ENCODE data around the gene LAMA1.

LAMA1 gene

DNA sequence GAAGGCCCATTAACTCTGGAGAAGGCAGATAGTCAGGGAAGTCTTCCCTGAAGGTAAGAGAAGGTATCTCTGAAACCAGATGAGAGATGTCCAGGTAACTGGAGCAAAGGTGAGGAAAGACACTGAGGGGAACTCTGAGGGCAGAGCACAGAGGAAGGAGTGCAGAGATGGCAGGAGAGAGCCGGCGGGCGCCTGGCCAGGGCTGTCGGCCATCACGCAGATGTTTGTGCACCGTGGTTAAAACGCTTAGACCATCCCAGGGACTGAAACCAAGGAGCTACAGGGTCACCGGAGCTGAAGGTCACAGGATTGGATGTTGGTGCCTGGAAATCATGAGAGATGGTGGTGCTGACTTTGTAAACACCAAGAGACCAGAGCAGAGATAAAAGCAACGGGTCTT is 55.4 kb downstream of the LAMA1 start:
- H3K36me3 ChIP-seq (ENCODE audit: insufficient read depth, low read length): no peaks in the 10 kb centered on the region
- no peaks in the 10 kb centered on the region for H3K27me3 ChIP-seq (ENCODE audit: insufficient read depth, low read length)
- H3K4me1 ChIP-seq (ENCODE audit: insufficient read depth, low read length): peaks cover 8% of the 10 kb centered on the region
- no peaks in the 10 kb centered on the region for H3K9me3 ChIP-seq (ENCODE audit: low read length)
- no peak overlapping the region for H2AFZ ChIP-seq (ENCODE audit: low read depth, low read length)
- no peak overlapping the region for H3K4me3 ChIP-seq (ENCODE audit: low read length)

DNA sequence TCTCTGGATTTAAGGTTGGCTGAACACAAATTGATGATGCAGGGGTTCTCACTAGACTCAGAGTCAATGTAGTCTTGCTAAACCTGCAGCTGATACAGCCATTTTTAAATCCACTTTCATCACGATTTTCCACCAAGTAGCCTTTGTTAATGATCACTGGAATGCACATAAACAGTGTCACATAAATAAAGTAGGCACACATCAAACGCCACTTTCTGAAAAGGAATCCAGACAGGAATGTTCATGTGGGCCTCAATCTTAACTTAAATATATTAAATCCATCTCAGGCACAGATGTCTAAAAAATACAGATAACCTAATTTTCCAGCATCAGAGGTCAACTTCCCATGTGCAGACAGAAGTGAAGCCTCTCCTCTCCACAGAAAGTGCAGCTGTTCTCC is 58.3 kb downstream of the LAMA1 start:
- Histone ChIP-seq H3K4me1 (ENCODE audit: insufficient read depth, low read length) (peaks cover 5% of the 10 kb centered on the region), H3K4me3 (ENCODE audit: low read length) (no peak overlapping the region), H3K36me3 (ENCODE audit: insufficient read depth, low read length) (no peaks in the 10 kb centered on the region), H2AFZ (ENCODE audit: low read depth, low read length) (no peak overlapping the region), H3K9me3 (ENCODE audit: low read length) (no peaks in the 10 kb centered on the region), H3K27me3 (ENCODE audit: insufficient read depth, low read length) (no peaks in the 10 kb centered on the region)

DNA sequence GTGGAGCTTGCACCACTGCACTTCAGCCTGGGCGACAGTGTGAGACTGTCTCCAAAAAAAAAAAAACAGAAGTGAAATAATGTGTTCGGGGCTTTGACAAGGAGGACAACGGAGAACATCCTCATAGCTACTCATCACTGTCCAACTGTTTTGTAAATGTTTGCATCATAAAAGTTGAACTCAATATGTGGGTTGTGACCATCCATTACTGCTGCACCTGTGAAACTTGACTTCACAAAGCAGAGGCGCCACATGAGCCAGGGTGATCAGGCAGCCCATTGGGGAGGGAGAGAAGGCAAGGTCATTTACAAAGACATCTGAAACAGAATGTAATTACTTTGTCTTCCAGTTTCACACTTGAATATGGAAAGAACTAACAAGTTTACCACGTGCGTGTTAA is 61.6 kb downstream of the LAMA1 start:
- Histone ChIP-seq H3K4me1 (ENCODE audit: insufficient read depth, low read length) (peaks cover 4% of the 10 kb centered on the region), H2AFZ (ENCODE audit: low read depth, low read length) (no peak overlapping the region), H3K36me3 (ENCODE audit: insufficient read depth, low read length) (peaks cover under 1% of the 10 kb centered on the region), H3K27me3 (ENCODE audit: insufficient read depth, low read length) (no peaks in the 10 kb centered on the region), H3K9me3 (ENCODE audit: low read length) (no peaks in the 10 kb centered on the region), H3K4me3 (ENCODE audit: low read length) (no peak overlapping the region)

DNA sequence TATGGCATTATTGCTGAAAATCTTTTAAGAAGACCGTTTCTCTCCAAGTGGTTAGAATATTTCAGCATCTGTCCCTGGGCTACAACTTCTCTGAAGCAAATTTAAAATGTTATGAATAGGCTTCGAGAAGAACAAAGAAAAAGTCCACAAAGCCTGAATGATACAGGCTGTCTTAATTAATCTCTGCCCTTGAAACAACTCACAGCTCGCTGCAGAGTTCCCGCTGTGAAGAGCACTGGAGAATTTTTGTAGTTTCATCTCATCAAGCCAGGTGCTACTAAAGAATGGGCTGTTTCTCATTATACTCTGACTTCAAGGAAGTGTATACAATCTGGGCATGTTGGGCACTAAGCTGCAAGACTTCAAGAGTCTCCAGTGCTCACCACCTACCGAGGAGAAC is 67.6 kb downstream of the LAMA1 start:
- Histone ChIP-seq H2AFZ (ENCODE audit: low read depth, low read length) (no peak overlapping the region), H3K4me3 (ENCODE audit: low read length) (no peak overlapping the region), H3K27me3 (ENCODE audit: insufficient read depth, low read length) (no peaks in the 10 kb centered on the region), H3K9me3 (ENCODE audit: low read length) (no peaks in the 10 kb centered on the region), H3K36me3 (ENCODE audit: insufficient read depth, low read length) (peaks cover 19% of the 10 kb centered on the region), H3K4me1 (ENCODE audit: insufficient read depth, low read length) (no peaks in the 10 kb centered on the region)

DNA sequence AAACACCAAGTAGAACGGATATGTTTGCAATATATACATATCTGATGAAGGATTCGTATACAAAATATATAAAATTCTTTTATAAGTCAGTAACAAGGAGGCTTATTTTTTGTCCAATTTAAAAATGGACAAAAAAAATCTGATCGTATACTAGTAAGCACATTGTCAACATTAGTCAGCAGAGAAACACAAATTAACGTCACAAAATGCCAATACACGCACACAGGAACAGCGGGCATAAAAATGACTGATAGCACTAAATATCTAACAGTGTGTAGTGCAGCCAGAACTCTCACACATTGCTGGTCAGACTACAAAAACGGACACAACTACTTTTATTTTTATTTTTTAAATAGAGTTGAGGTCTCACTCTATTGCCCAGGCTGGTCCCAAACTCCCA is 69.5 kb downstream of the LAMA1 start:
- Histone ChIP-seq H2AFZ (ENCODE audit: low read depth, low read length) (no peak overlapping the region), H3K27me3 (ENCODE audit: insufficient read depth, low read length) (no peaks in the 10 kb centered on the region), H3K4me3 (ENCODE audit: low read length) (no peak overlapping the region), H3K9me3 (ENCODE audit: low read length) (no peaks in the 10 kb centered on the region), H3K36me3 (ENCODE audit: insufficient read depth, low read length) (peaks cover 33% of the 10 kb centered on the region), H3K4me1 (ENCODE audit: insufficient read depth, low read length) (no peaks in the 10 kb centered on the region)

DNA sequence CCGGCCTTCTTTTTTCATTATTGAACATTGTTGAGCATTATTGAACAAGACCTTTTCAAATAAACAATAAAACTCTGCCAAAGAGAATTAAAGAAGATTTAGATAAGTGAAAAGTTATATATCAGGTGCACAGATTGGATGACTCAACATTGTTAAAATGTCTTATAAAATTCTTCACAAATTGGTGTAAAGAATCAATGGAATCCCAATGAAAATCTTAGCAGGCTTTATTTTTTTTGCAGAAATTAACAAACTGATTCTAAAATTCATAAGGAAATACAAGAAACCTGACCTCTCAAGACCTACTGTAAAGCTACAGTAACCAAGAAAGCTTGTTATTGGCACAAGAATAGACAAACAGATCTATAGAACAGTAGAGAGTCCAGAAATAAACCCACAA is 70.3 kb downstream of the LAMA1 start:
- H3K27me3 ChIP-seq (ENCODE audit: insufficient read depth, low read length): no peaks in the 10 kb centered on the region
- H3K36me3 ChIP-seq (ENCODE audit: insufficient read depth, low read length): peaks cover 36% of the 10 kb centered on the region
- no peak overlapping the region for H2AFZ ChIP-seq (ENCODE audit: low read depth, low read length)
- H3K4me3 ChIP-seq (ENCODE audit: low read length): no peak overlapping the region
- no peaks in the 10 kb centered on the region for H3K9me3 ChIP-seq (ENCODE audit: low read length)
- no peaks in the 10 kb centered on the region for H3K4me1 ChIP-seq (ENCODE audit: insufficient read depth, low read length)

DNA sequence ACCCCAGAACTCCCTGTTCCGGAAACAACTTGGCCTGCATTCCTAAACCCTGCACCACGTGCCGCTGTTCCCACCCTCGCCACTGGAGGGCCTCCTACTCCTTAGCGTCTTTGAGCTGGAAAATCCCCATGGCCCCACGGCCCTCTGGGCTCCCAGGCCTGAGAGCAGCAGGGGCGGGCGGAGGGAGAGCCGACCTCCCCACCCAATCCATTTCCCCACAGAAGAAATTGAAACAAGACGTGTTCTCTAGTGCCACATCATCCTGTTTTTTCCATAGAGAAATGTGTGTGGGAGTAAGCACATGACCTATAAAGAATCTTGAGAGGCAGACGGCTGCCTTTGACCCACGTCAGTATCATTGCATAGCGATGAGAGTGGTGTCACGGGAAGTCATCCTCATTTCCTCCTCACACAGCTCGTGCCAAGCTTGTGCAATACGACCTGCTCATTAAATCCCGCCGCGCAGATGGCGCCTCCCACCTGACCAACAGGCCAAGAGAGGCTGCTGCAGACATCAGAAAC is 79.2 kb downstream of the LAMA1 start:
- peaks cover 71% of the 10 kb centered on the region for H3K36me3 ChIP-seq (ENCODE audit: insufficient read depth, low read length)
- no peaks in the 10 kb centered on the region for H3K27me3 ChIP-seq (ENCODE audit: insufficient read depth, low read length)
- no peaks in the 10 kb centered on the region for H3K4me1 ChIP-seq (ENCODE audit: insufficient read depth, low read length)
- H3K9me3 ChIP-seq (ENCODE audit: low read length): no peaks in the 10 kb centered on the region
- H2AFZ ChIP-seq (ENCODE audit: low read depth, low read length): no peak overlapping the region
- no peak overlapping the region for H3K4me3 ChIP-seq (ENCODE audit: low read length)

DNA sequence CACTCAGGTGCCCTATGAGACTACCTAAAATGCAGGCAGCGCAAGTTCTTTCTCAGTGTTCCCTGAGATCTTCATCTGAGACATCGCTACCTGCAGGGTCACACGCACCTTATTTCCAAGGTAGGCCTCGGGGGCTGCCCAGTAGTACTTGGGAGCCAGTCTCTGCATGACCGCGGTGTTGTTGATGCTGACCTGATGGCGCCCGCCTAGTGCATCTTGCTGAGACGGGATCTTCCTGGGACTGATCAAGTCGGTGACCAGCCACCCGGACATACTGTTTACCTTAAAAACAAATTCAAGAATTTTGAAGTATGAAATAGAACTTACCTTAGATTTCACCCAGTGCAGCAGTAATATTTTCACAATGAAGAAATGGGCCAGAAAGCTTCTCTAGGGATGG is 80.1 kb downstream of the LAMA1 start:
- Histone ChIP-seq H3K9me3 (ENCODE audit: low read length) (no peaks in the 10 kb centered on the region), H3K4me3 (ENCODE audit: low read length) (no peak overlapping the region), H3K4me1 (ENCODE audit: insufficient read depth, low read length) (no peaks in the 10 kb centered on the region), H3K27me3 (ENCODE audit: insufficient read depth, low read length) (no peaks in the 10 kb centered on the region), H2AFZ (ENCODE audit: low read depth, low read length) (no peak overlapping the region), H3K36me3 (ENCODE audit: insufficient read depth, low read length) (peaks cover 74% of the 10 kb centered on the region)

DNA sequence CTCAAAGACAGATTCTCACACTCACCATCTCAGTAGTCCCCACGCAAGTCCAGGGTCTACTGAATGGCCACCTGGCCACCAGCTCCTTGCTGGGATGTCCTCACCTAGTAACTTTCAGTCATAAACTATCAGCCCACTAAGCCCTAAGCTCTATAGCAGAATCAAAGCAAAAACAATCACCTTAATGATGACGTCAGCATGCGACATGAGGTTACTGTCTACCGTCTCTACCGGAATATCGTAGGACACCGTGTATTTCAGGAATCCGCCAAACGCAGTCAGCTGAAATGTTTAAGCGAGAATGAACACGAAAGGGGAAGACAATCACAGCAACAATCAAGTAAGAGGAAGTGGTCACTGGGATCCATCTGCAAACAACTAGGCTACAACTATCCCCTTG is 81.8 kb downstream of the LAMA1 start:
- Histone ChIP-seq H3K36me3 (ENCODE audit: insufficient read depth, low read length) (peaks cover 70% of the 10 kb centered on the region), H3K4me1 (ENCODE audit: insufficient read depth, low read length) (no peaks in the 10 kb centered on the region), H3K4me3 (ENCODE audit: low read length) (no peak overlapping the region), H2AFZ (ENCODE audit: low read depth, low read length) (no peak overlapping the region), H3K9me3 (ENCODE audit: low read length) (no peaks in the 10 kb centered on the region), H3K27me3 (ENCODE audit: insufficient read depth, low read length) (no peaks in the 10 kb centered on the region)

DNA sequence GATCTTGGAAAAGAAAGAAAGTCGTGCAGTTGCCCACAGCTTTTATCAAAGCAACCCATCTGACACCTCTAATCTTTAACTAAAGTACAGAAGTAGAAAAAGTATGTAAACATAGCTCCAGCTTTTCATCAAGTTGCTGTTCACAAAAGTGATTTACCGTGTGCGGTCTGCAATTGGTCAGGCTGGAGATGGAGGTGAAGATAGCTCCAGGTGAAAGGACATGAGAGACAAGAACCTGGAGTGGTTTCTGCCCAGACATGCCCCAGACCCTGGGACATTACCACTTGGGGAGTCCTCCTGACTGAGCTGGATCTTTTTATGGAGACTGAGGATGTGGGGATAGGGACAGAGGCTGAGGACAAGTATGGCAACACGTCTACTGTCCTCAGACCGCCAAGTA is 82.7 kb downstream of the LAMA1 start:
- Histone ChIP-seq H3K4me3 (ENCODE audit: low read length) (no peak overlapping the region), H3K9me3 (ENCODE audit: low read length) (no peaks in the 10 kb centered on the region), H3K36me3 (ENCODE audit: insufficient read depth, low read length) (peaks cover 77% of the 10 kb centered on the region), H3K4me1 (ENCODE audit: insufficient read depth, low read length) (no peaks in the 10 kb centered on the region), H3K27me3 (ENCODE audit: insufficient read depth, low read length) (no peaks in the 10 kb centered on the region), H2AFZ (ENCODE audit: low read depth, low read length) (no peak overlapping the region)

DNA sequence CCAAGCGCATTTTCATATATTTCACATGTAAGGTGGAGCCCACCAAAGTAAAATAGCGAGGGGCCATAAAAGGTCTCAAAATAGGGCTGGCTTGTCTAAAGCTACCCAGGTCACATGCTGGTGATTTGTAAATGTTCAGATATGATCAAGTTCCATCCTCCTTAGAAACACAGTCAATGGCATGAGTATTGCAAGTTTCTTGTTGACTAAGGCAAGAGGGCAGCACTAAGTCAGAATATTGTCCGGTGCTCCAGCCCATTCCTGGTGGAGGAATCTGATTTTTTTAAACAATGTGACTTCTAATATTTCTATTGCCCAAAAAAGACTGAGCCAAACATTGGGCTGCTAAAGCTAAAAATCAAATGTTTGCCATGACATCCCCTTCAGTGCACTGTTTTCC is 85.1 kb downstream of the LAMA1 start:
- H3K36me3 ChIP-seq (ENCODE audit: insufficient read depth, low read length): peaks cover 75% of the 10 kb centered on the region
- no peaks in the 10 kb centered on the region for H3K9me3 ChIP-seq (ENCODE audit: low read length)
- no peak overlapping the region for H2AFZ ChIP-seq (ENCODE audit: low read depth, low read length)
- H3K27me3 ChIP-seq (ENCODE audit: insufficient read depth, low read length): no peaks in the 10 kb centered on the region
- H3K4me3 ChIP-seq (ENCODE audit: low read length): no peak overlapping the region
- no peaks in the 10 kb centered on the region for H3K4me1 ChIP-seq (ENCODE audit: insufficient read depth, low read length)

DNA sequence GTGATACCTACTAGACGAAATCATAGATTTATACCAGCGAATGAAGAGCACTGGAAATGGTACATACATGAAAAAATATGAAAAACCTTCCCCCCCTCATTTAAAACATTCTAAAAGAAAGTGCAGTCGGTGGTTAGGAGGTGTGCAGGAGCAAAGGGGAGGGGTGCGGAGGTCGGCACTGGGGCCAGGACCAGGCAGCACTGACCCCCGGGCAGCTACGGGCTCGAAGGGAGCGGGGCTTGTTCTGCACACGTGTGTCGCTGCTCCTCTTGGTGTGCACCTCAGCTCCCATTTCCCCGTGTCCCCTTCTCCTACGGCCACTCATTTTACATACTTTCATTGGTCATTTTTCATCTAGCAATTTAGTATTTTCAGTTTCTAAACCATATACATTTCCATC is 89.0 kb downstream of the LAMA1 start:
- H3K9me3 ChIP-seq (ENCODE audit: low read length): no peaks in the 10 kb centered on the region

DNA sequence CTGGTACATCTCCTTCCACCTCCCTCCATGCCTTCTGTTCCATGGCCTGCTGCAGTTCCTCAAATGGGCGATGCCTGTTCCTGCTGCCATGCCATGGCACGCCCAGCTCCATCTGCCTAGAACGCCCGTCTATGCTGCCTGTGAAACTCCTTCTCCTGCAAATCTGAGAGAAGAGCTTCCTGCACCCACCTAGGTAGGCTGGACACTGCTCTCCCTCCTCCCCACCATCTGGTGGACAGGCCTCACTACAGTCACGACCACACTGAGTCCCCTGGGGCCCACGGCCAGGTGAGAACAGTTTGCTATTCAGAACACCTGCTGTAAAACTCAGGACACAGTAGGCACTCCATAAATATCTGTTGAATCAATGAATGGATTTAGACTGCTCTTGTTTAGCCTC is 92.4 kb downstream of the LAMA1 start:
- Histone ChIP-seq H3K36me3 (ENCODE audit: insufficient read depth, low read length) (peaks cover 77% of the 10 kb centered on the region), H2AFZ (ENCODE audit: low read depth, low read length) (no peak overlapping the region), H3K27me3 (ENCODE audit: insufficient read depth, low read length) (no peaks in the 10 kb centered on the region), H3K4me1 (ENCODE audit: insufficient read depth, low read length) (no peaks in the 10 kb centered on the region), H3K9me3 (ENCODE audit: low read length) (no peaks in the 10 kb centered on the region), H3K4me3 (ENCODE audit: low read length) (no peak overlapping the region)

More for the DNA sequence above, 89.0 kb downstream of the LAMA1 start:
- Histone ChIP-seq H3K27me3 (ENCODE audit: insufficient read depth, low read length) (no peaks in the 10 kb centered on the region), H3K4me3 (ENCODE audit: low read length) (no peak overlapping the region), H3K36me3 (ENCODE audit: insufficient read depth, low read length) (peaks cover 72% of the 10 kb centered on the region), H3K4me1 (ENCODE audit: insufficient read depth, low read length) (no peaks in the 10 kb centered on the region), H2AFZ (ENCODE audit: low read depth, low read length) (no peak overlapping the region)

DNA sequence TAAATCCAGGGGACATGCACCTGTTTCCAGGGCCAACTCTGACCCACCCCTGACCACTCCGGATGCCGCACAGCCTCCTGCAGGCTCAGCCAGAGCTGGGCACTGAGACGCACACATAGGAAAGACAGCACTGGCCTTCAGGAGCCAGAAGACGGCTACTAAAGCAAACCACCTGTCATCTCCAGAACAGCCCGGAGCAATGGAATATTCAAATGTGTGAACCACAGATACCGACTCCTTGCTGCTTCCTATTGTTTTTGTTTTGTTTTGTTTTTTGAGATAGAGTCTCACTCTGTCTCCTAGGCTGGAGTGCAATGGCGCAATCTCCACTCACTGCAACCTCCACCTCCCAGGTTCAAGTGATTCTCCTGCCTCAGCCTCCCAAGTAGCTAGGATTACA is 94.0 kb downstream of the LAMA1 start:
- Histone ChIP-seq H3K27me3 (ENCODE audit: insufficient read depth, low read length) (no peaks in the 10 kb centered on the region), H3K4me1 (ENCODE audit: insufficient read depth, low read length) (no peaks in the 10 kb centered on the region), H3K36me3 (ENCODE audit: insufficient read depth, low read length) (peaks cover 73% of the 10 kb centered on the region), H3K4me3 (ENCODE audit: low read length) (no peak overlapping the region), H3K9me3 (ENCODE audit: low read length) (no peaks in the 10 kb centered on the region), H2AFZ (ENCODE audit: low read depth, low read length) (no peak overlapping the region)

All from neuron (in vitro differentiated cells).